Measurements from ENCODE around the gene HS3ST1. TPM values are rescaled to one million over a fixed set of nuclear protein-coding genes. Genes with fewer than 3 reads are reported as not detected.
A peak's percentile ranks its signal among the peaks of the same experiment; 100 is the strongest.

The HS3ST1 gene
- total RNA-seq, 1 experiment from 2014 or later: 12.3 TPM

DNA sequence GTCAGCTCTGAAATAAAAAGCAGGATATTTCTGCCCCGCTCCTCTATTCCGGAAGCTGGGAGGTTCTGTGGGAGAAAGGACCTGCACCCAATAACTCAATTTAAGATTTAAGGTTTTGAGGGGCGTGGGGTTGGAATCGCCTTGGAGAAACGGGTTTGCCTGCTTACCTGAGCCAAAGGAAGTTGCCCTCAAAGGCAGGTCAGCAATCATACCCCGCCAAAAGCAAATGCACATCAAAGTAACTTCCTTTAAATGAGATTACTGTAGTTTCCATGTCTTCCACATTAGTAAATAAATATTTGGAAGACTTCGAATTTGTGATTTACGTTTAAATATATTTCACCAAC lies 978 bp upstream of the HS3ST1 start:
- H3K4me1 ChIP-seq (replicated peaks; ENCODE audit: insufficient read depth): peaks cover 27% of the 10 kb centered on the region
- TF ChIP-seq EZH2 (IDR thresholded peaks at IDR 0.05; ENCODE audit: low read depth) (no peak), CTCF (conservative IDR thresholded peaks at IDR 0.05) (no peak)
- H3K4me3 ChIP-seq: peak overlapping the region; percentile 89
- peaks cover 7% of the 10 kb centered on the region; the same call in 1 of the 2 replicates for H4K20me1 ChIP-seq (ENCODE audit: insufficient read depth)
- 0 out of 2 replicates have a peak, but pooled peaks cover 5% of the 10 kb centered on the region for H3K36me3 ChIP-seq (ENCODE audit: low read depth)
- no peaks in the 10 kb centered on the region for H3K27me3 ChIP-seq (ENCODE audit: insufficient read depth, low read depth)
- ChIA-PET POLR2A (ENCODE audit: unreplicated experiment) (interaction anchor here (0.7 to 0.8 kb wide), 2 partner anchors 205 to 269 kb away, joined by 5 to 12 read pairs; no protein-coding TSS in a partner anchor), CTCF (interaction anchor here (0.9 kb wide), 1 partner anchor 76 kb away, joined by 3 read pairs; no protein-coding TSS in a partner anchor)
- no peaks in the 10 kb centered on the region for H3F3A ChIP-seq (ENCODE audit: insufficient read depth, low read depth)
- intact Hi-C loops (cut with micrococcal nuclease; ENCODE audit: unreplicated experiment): loop anchor here (1.0 to 5.0 kb wide), 9 partner anchors 38 to 847 kb away; no protein-coding TSS in a partner anchor
- H2AFZ ChIP-seq: peak overlapping the region; percentile 95
- peaks cover 58% of the 10 kb centered on the region for H3K79me2 ChIP-seq (ENCODE audit: low read depth)
- no peaks in the 10 kb centered on the region for H3K9me2 ChIP-seq (ENCODE audit: insufficient read depth)
- peak overlapping the region; percentile 90 for H3K27ac ChIP-seq
- BruUV-seq (replicated peaks): TSS peak; percentile 49
- peak overlapping the region; percentile 79 for H3K4me2 ChIP-seq
- DNase-seq: peak in 1 of 2 experiments; percentile 66
- H3K9me3 ChIP-seq (ENCODE audit: insufficient read depth, low read depth): no peaks in the 10 kb centered on the region

GRCh38 chr4:11428899-11429698 lies 405 bp upstream of the HS3ST1 start:
- Histone ChIP-seq H3K27ac (peak overlapping the region; percentile 90), H3K4me3 (peak overlapping the region; percentile 89), H3K36me3 (ENCODE audit: low read depth) (0 out of 2 replicates have a peak, but pooled peaks cover 5% of the 10 kb centered on the region), H3F3A (ENCODE audit: insufficient read depth, low read depth) (no peaks in the 10 kb centered on the region), H3K9me2 (ENCODE audit: insufficient read depth) (no peaks in the 10 kb centered on the region), H3K9me3 (ENCODE audit: insufficient read depth, low read depth) (no peaks in the 10 kb centered on the region), H3K4me1 (replicated peaks; ENCODE audit: insufficient read depth) (peaks cover 27% of the 10 kb centered on the region), H3K79me2 (ENCODE audit: low read depth) (peaks cover 64% of the 10 kb centered on the region), H3K27me3 (ENCODE audit: insufficient read depth, low read depth) (no peaks in the 10 kb centered on the region), H4K20me1 (ENCODE audit: insufficient read depth) (peaks cover 7% of the 10 kb centered on the region; the same call in 1 of the 2 replicates), H3K4me2 (peak overlapping the region; percentile 79), H2AFZ (peak overlapping the region; percentile 95)
- TF ChIP-seq CTCF (conservative IDR thresholded peaks at IDR 0.05) (peak; percentile 56), EZH2 (IDR thresholded peaks at IDR 0.05; ENCODE audit: low read depth) (no peak)
- peak; percentile 87 to 95 for DNase-seq
- ChIA-PET POLR2A (ENCODE audit: unreplicated experiment) (interaction anchor here (0.6 to 0.8 kb wide), 4 partner anchors 170 to 293 kb away, joined by 3 to 12 read pairs (median 4); no protein-coding TSS in a partner anchor), CTCF (interaction anchor here (0.8 to 0.9 kb wide), 2 partner anchors 77 to 200 kb away, joined by 3 to 4 read pairs; no protein-coding TSS in a partner anchor)
- intact Hi-C loops (cut with micrococcal nuclease; ENCODE audit: unreplicated experiment): loop anchor here (1.0 to 5.0 kb wide), 9 partner anchors 38 to 847 kb away; no protein-coding TSS in a partner anchor
- BruUV-seq (replicated peaks): no TSS peak

DNA sequence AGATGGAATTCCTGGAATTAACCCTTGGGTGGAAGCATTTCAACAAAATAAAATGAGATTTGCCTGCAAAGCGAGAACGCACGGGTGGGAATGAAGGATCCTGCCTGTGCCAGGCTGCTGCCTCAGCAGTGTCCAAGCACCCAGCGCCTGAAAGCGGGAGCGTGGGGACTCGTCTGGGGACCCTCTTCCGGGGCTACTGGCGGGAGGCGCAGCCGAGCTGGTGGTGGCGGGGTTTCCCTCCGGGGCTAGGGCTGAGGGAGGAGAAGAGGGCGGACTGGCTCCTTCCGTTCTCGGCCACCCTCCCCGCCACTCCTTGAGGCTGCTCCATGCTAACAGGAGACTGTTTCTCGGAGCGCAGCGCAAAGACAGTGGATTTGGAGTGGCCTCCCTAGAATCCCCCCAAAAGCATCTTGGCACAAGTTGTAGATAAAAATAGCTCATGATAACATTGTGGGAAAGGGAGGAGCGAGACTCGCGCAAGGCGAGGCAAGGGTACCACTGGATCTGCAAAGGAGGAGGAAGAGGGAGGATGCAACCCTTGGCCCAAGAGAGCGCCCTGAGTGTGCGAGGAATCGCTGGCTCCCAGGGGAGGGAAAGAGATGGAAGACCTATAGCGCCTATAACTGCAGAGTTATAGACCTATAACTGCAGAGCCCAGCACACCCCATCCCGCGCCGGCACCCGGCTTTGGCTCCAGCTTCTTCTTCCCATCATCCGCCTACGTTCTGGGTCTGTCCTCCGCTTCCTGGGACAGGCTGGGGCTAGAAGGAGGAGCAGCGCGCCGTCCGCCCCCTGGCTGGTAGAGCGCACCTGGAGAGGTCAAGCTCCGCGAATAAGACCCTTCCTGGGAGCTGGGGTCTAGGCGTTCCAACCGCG lies 1.3 kb downstream of the HS3ST1 start:
- CTCF ChIA-PET: no interaction called here
- Histone ChIP-seq H3K36me3 (ENCODE audit: low read depth) (peaks cover 5% of the 10 kb centered on the region; the same call in 1 of the 2 replicates), H3K9me2 (ENCODE audit: insufficient read depth) (no peaks in the 10 kb centered on the region), H3K4me2 (peak overlapping the region; percentile 79), H3K27me3 (ENCODE audit: insufficient read depth, low read depth) (no peaks in the 10 kb centered on the region), H3K4me1 (replicated peaks; ENCODE audit: insufficient read depth) (peaks cover 27% of the 10 kb centered on the region), H4K20me1 (ENCODE audit: insufficient read depth) (peaks cover 7% of the 10 kb centered on the region; the same call in 1 of the 2 replicates), H3K9me3 (ENCODE audit: insufficient read depth, low read depth) (no peaks in the 10 kb centered on the region), H3K79me2 (ENCODE audit: low read depth) (peaks cover 79% of the 10 kb centered on the region), H3K27ac (no peak overlapping the region), H3K4me3 (peak overlapping the region; percentile 89), H2AFZ (0 out of 2 replicates have a peak overlapping the region, but pooled peaks have one; percentile 95), H3F3A (ENCODE audit: insufficient read depth, low read depth) (no peaks in the 10 kb centered on the region)
- intact Hi-C loops (cut with micrococcal nuclease; ENCODE audit: unreplicated experiment): loop anchor here (5.0 kb wide), 2 partner anchors 40 to 845 kb away; no protein-coding TSS in a partner anchor
- no peak for DNase-seq
- TF ChIP-seq CTCF (conservative IDR thresholded peaks at IDR 0.05) (no peak), EZH2 (IDR thresholded peaks at IDR 0.05; ENCODE audit: low read depth) (no peak)
- TSS peak; percentile 33 for BruUV-seq (replicated peaks)
- POLR2A ChIA-PET (ENCODE audit: unreplicated experiment): no interaction called here
